Right atrium auricular region (tissue), 2 donors: ENCODE measurements around the gene AKT1. TPM values are rescaled to one million over a fixed set of nuclear protein-coding genes. Genes with fewer than 3 reads are reported as not detected.
A peak's percentile ranks its signal among the peaks of the same experiment; 100 is the strongest.

ENCODE experiments used
- DNase-seq: peaks from one replicate; pipeline ENCODE4 v3.0.0-alpha.2; 2019; ENCODE audit warnings: low spot score
- H3K27ac ChIP-seq, 2 donors: fragments of 200-600 bp; sonication (generic); 1 replicate in 1 of 2; 2 replicates in 1 of 2; pipeline ENCODE4 v1.5.1; 2016 to 2019
- H3K27me3 ChIP-seq, 2 donors: fragments of 200-600 bp; sonication (generic); one replicate each; pipeline versions ENCODE4 v1.5.1 to v1.6.0; 2017 to 2019
- H3K36me3 ChIP-seq: fragments of 200-600 bp; sonication (generic); one replicate; pipeline ENCODE4 v1.5.1; 2016
- H3K4me1 ChIP-seq, 2 donors: fragments of 200-600 bp; sonication (generic); one replicate each; pipeline versions ENCODE4 v1.5.1 to v1.6.0; 2017 to 2019
- H3K4me3 ChIP-seq, 2 donors: fragments of 200-600 bp; sonication (generic); 1 replicate in 1 of 2; 2 replicates in 1 of 2; pipeline ENCODE4 v1.5.1; 2017 to 2019; ENCODE audit warnings: mild to moderate bottlenecking in 1 of 2, moderate library complexity in 1 of 2
- H3K9me3 ChIP-seq, 2 donors: fragments of 200-600 bp; sonication (generic); one replicate each; pipeline ENCODE4 v1.5.1; 2019
- CTCF ChIP-seq, 2 donors: fragments of 200-600 bp; sonication (generic); IDR thresholded peaks; one replicate each; pipeline ENCODE4 v1.5.1; 2019; ENCODE audit warnings: antibody characterized with exemption in 2 of 2
- total RNA-seq, 2 donors: library from RNA; depleted of rRNA; stranded (reverse); fragments of >200 nt; gene quantifications; one replicate each; pipeline ENCODE4 v1.1.0, GENCODE V29; 2016

The AKT1 gene
- total RNA-seq, 2 donors from 2014 or later, result 77.7 to 93.8 TPM

GRCh38 chr14:104723651-104724406, 71.7 kb downstream of the AKT1 start, which contains the start of gene ADSS1:
TSS of gene ADSS1 (plus strand) at chr14:104724229. CDS start at chr14:104724271, 42 bp downstream.
- no peak for DNase-seq
- Histone ChIP-seq H3K27me3 (no peaks in the 10 kb centered on the region), H3K4me3 (peak within 1 kb of the TSS; percentile 63 to 75), H3K9me3 (no peaks in the 10 kb centered on the region), H3K4me1 (peaks cover 3 to 69% of the 10 kb centered on the region in 2 donors), H3K27ac (peak within 1 kb of the TSS; percentile 89 to 94), H3K36me3 (peaks cover 7% of the 10 kb centered on the region)
- peak; percentile 91 to 96 for TF ChIP-seq CTCF (IDR thresholded peaks at IDR 0.05)

DNA sequence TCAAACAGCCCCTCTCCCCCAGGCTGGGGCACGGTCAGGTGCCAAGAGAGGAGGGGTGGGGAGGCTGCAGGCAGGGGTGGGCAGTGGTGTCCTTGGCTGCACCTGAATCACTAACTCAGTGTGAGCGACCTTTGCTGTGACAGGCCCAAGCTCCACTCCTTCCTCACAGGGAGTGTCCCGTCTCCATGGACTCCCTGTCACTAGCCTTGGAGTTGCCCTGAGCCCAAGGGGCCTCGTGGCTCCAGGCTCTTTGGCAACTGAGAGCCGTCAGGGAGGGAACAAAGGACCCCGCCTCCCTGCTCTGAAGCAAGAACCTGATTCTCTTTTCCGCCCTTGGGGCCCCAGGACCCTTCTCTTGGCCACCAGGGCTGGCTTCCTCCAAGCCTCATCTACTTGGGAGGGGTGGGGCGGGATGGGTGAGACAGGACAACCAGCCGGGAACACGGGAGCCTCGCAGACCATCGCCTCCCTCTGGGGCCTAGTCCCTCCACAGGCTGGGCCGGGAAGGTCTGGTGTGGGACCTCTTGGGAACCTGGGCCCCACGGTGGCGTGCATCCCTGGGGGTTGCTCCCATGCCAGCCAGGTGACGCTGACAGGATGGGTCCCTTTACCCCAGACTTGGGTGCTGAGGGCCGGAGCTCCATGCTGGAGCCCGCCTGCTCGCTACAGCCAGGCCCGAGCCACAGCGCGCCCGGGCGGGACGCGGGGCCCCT, 72.5 kb downstream of the AKT1 start:
- Histone ChIP-seq H3K36me3 (peaks cover 8% of the 10 kb centered on the region), H3K27me3 (no peaks in the 10 kb centered on the region), H3K4me1 (peaks cover 3 to 69% of the 10 kb centered on the region in 2 donors), H3K4me3 (peak overlapping the region in 1 of 2 donors; percentile 75), H3K27ac (peak overlapping the region; percentile 89 to 94), H3K9me3 (no peaks in the 10 kb centered on the region)
- no peak for TF ChIP-seq CTCF (IDR thresholded peaks at IDR 0.05)
- DNase-seq, result no peak

DNA sequence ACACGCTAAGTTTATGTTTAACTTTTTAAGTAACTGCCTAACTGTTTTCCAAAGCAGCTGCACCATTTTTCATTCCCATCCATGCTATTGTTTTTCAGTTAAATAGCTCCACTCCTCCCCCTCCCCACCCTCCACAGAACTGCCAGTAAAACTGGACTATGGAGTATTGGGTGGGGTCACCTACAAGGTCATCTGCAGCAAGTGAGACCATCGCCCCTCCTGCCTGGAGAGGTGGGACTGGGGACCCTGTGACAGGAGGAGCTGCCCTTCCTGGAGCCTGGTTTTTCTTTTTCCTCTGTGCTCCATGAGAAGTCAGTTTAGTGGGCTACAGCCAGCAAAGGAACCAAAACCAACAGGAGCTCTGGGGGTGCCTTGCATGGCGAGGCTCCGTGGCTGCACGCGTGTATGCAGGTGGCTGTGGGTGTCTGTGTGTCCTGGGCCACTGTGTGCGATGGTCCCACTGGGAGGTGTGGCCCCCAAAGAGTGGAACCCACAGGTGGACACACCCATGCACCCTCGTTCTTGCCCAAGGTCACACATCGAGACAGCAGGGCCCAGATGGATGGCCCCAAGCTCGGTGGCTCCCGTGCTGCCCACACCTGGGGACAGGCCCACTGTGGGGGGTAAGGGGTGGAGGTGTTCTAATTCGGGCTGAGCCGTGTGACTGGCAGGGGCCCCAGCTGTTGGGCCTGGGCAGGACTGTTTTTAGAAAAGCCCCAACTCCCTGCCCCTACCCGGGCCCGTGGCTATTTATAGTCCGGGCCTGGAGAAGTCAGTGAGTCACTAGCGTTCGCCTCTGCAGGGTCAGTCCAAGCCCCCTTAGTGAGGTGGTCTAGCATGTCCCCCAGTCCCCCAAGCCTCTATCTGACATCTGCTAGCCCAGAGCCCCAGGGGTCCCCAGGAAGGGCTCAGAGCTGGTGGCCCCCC, 73.8 kb downstream of the AKT1 start:
- DNase-seq, result no peak
- Histone ChIP-seq H3K27ac (peak overlapping the region; percentile 89 to 94), H3K9me3 (no peaks in the 10 kb centered on the region), H3K36me3 (peaks cover 8% of the 10 kb centered on the region), H3K27me3 (no peaks in the 10 kb centered on the region), H3K4me3 (no peak overlapping the region), H3K4me1 (peaks cover 3 to 76% of the 10 kb centered on the region in 2 donors)
- TF ChIP-seq CTCF (IDR thresholded peaks at IDR 0.05), result no peak

Other genes with a start within 250 kb of the AKT1 start
- 100 to 1,000 TPM in 1 of 2 donors, 10 to 100 TPM in 1; 59.5 to 135 TPM for gene C14orf180, start 216.0 kb downstream of the AKT1 start, total RNA-seq
- 1 to 10 TPM in 1 of 2 donors, under 1 TPM in 1; 0.52 to 2.2 TPM for gene TMEM179, start 191.0 kb downstream of the AKT1 start, total RNA-seq
- 10 to 100 TPM; 21.9 to 43.5 TPM for gene INF2, start 106.1 kb downstream of the AKT1 start, total RNA-seq
- gene ADSS1, start 71.5 kb downstream of the AKT1 start, total RNA-seq, result 100 to 1,000 TPM; 113 to 158 TPM
- 100 to 1,000 TPM; 137 to 238 TPM for gene SIVA1, start 42.6 kb downstream of the AKT1 start, total RNA-seq
- 1 to 10 TPM; 8.5 to 9.0 TPM for gene ZBTB42, start 5.4 kb upstream of the AKT1 start, total RNA-seq
- 10 to 100 TPM in 1 of 2 donors, 1 to 10 TPM in 1; 7.9 to 15.1 TPM for gene CEP170B, start 69.5 kb upstream of the AKT1 start, total RNA-seq
- under 1 TPM in 1 of 2 donors, not detected in 1; 0.08 TPM for gene PLD4, start 129.1 kb upstream of the AKT1 start, total RNA-seq
- 10 to 100 TPM in 1 of 2 donors, 1 to 10 TPM in 1; 5.7 to 11.8 TPM for gene AHNAK2, start 182.6 kb upstream of the AKT1 start, total RNA-seq
- gene CLBA1, start 190.0 kb upstream of the AKT1 start, total RNA-seq, result 1 to 10 TPM; 2.0 to 2.2 TPM
- 1 to 10 TPM; 3.3 to 5.1 TPM for gene CDCA4, start 225.3 kb upstream of the AKT1 start, total RNA-seq